PC-9 (cell line): ENCODE results near the gene FBXO30. TPM values are rescaled to one million over a fixed set of nuclear protein-coding genes. Genes with fewer than 3 reads are reported as not detected.

Source experiments
- BruUV-seq: library from RNA; stranded (reverse); fragments of 400-500 nt; replicated peaks from 2 replicates; lab custom pipeline; 2021; lab: Mats Ljungman, UMichigan
- CTCF ChIA-PET: fragments of 300-600 bp; sonication (Branson Sonifier 250); formaldehyde crosslinking; loops from one replicate; lab custom pipeline; 2022; ENCODE audit warnings: antibody characterized with exemption; lab: Charles Lee
- POLR2A ChIA-PET: fragments of 300-600 bp; sonication (Branson Sonifier 250); formaldehyde crosslinking; loops from one replicate; lab custom pipeline; 2022; ENCODE audit warnings: antibody characterized with exemption; ENCODE audit not compliant: unreplicated experiment; lab: Charles Lee
- DNase-seq, 2 experiments: peaks; one replicate each; pipeline versions ENCODE4 v3.0.0 to v3.0.0-alpha.2; 2015 to 2022; ENCODE audit warnings: mixed read lengths in 1 of 2
- H2AFZ ChIP-seq: fragments of 200-600 bp; sonication (generic); 2 replicates; pipeline ENCODE4 v1.8.1; 2017; ENCODE audit warnings: antibody characterized with exemption
- H3F3A ChIP-seq: fragments of 200-600 bp; sonication (generic); 2 replicates; pipeline ENCODE4 v1.8.1; 2017; ENCODE audit warnings: antibody characterized with exemption, mild to moderate bottlenecking, low read depth; ENCODE audit not compliant: insufficient read depth
- H3K27ac ChIP-seq: fragments of 200-600 bp; sonication (generic); 2 replicates; pipeline ENCODE4 v1.6.1; 2016; ENCODE audit warnings: mixed run types
- H3K27me3 ChIP-seq: fragments of 200-600 bp; sonication (generic); 2 replicates; pipeline ENCODE4 v1.6.1; 2016; ENCODE audit warnings: low read depth, mixed run types; ENCODE audit not compliant: insufficient read depth
- H3K36me3 ChIP-seq: fragments of 200-600 bp; sonication (generic); 2 replicates; pipeline ENCODE4 v1.6.1; 2016; ENCODE audit warnings: low read depth, mixed run types
- H3K4me1 ChIP-seq: fragments of 200-600 bp; sonication (generic); replicated peaks from 2 replicates; pipeline ENCODE4 v1.6.1; 2016; ENCODE audit warnings: mixed run types; ENCODE audit not compliant: insufficient read depth
- H3K4me2 ChIP-seq: fragments of 200-600 bp; sonication (generic); 2 replicates; pipeline ENCODE4 v1.6.1; 2017; ENCODE audit warnings: mixed run types
- H3K4me3 ChIP-seq: fragments of 200-600 bp; sonication (generic); 2 replicates; pipeline ENCODE4 v1.6.1; 2016; ENCODE audit warnings: mixed run types
- H3K79me2 ChIP-seq: fragments of 200-600 bp; sonication (generic); 2 replicates; pipeline ENCODE4 v1.6.1; 2017; ENCODE audit warnings: low read depth, mixed run types
- H3K9me2 ChIP-seq: fragments of 200-600 bp; sonication (generic); 2 replicates; pipeline ENCODE4 v1.8.1; 2017; ENCODE audit warnings: mild to moderate bottlenecking; ENCODE audit not compliant: insufficient read depth
- H3K9me3 ChIP-seq: fragments of 200-600 bp; sonication (generic); 2 replicates; pipeline ENCODE4 v1.8.1; 2016; ENCODE audit warnings: low read depth; ENCODE audit not compliant: insufficient read depth
- H4K20me1 ChIP-seq: fragments of 200-600 bp; sonication (generic); 2 replicates; pipeline ENCODE4 v1.8.1; 2017; ENCODE audit not compliant: insufficient read depth
- EZH2 ChIP-seq: fragments of 200-600 bp; sonication (generic); IDR thresholded peaks from 2 replicates; pipeline ENCODE4 v1.8.0; 2017; ENCODE audit warnings: antibody characterized with exemption, low read depth
- intact Hi-C: fragments of 100-400 bp; cut with micrococcal nuclease; formaldehyde crosslinking; loops from one replicate; pipeline ENCODE4 v1.10.0; 2022; ENCODE audit not compliant: unreplicated experiment
- total RNA-seq: library from RNA; stranded (reverse); gene quantifications from 2 replicates; pipeline ENCODE4 v1.2.3, GENCODE V29; 2021
- TF ChIP-seq, protein P1 (sequence below): fragments of 200-600 bp; sonication (generic); conservative IDR thresholded peaks from 2 replicates; pipeline ENCODE4 v1.6.1; 2017; ENCODE audit warnings: mixed run types, antibody characterized with exemption, mild to moderate bottlenecking, moderate library complexity

Gene FBXO30
- total RNA-seq, 1 experiment from 2014 or later = 10.6 TPM

- Histone ChIP-seq H3K9me3 (no peaks in the 10 kb centered on the region), H4K20me1 (no peaks in the 10 kb centered on the region), H3K4me3 (no peak overlapping the region), H3K79me2 (peaks cover 35% of the 10 kb centered on the region), H3K9me2 (no peaks in the 10 kb centered on the region), H3K4me1 (no peaks in the 10 kb centered on the region), H2AFZ (no peak overlapping the region), H3K4me2 (no peak overlapping the region), H3K27ac (no peak overlapping the region), H3F3A (no peaks in the 10 kb centered on the region), H3K27me3 (no peaks in the 10 kb centered on the region), H3K36me3 (peaks cover 18% of the 10 kb centered on the region; the same call in 1 of the 2 replicates)
- no TSS peak for BruUV-seq
- CTCF ChIA-PET = no interaction called here
- intact Hi-C loops = no loop called here
- TF ChIP-seq, protein P1, sequence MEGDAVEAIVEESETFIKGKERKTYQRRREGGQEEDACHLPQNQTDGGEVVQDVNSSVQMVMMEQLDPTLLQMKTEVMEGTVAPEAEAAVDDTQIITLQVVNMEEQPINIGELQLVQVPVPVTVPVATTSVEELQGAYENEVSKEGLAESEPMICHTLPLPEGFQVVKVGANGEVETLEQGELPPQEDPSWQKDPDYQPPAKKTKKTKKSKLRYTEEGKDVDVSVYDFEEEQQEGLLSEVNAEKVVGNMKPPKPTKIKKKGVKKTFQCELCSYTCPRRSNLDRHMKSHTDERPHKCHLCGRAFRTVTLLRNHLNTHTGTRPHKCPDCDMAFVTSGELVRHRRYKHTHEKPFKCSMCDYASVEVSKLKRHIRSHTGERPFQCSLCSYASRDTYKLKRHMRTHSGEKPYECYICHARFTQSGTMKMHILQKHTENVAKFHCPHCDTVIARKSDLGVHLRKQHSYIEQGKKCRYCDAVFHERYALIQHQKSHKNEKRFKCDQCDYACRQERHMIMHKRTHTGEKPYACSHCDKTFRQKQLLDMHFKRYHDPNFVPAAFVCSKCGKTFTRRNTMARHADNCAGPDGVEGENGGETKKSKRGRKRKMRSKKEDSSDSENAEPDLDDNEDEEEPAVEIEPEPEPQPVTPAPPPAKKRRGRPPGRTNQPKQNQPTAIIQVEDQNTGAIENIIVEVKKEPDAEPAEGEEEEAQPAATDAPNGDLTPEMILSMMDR = no peak
- no peak for TF ChIP-seq EZH2
- POLR2A ChIA-PET = no interaction called here
- no peak for DNase-seq
Observed at GRCh38 chr6:145798530-145798929, 16.1 kb downstream of the FBXO30 start.

DNA sequence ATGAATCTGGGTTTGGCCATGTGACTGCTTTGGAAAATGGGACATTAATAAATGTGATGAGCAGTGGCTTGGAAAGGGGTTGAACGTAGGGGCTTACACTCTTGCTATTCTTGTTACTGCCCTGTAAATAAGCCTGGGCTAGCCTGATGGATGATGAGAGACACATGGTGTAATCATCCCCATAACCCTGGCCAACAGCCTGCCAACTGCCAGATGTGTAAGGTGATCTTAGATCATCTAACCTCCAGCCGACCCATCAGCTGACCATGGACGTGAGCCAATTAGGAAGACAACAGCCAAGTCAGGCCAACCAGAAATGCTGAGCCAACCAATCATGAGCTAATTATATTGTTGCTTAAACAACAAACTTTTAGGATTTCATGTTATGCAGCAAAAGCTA lies 25.2 kb downstream of the FBXO30 start:
- peaks cover 18% of the 10 kb centered on the region for H3K9me3 ChIP-seq
- DNase-seq = no peak
- no peak overlapping the region for H2AFZ ChIP-seq
- no peak for TF ChIP-seq EZH2
- TF ChIP-seq, protein P1 = no peak
- BruUV-seq = no TSS peak
- H3K4me2 ChIP-seq = no peak overlapping the region
- no peaks in the 10 kb centered on the region; the same call in 1 of the 2 replicates for H3K36me3 ChIP-seq
- 0 out of 2 replicates have a peak, but pooled peaks cover 2% of the 10 kb centered on the region for H3K79me2 ChIP-seq
- H3K27ac ChIP-seq = no peak overlapping the region
- H4K20me1 ChIP-seq = no peaks in the 10 kb centered on the region
- no peak overlapping the region for H3K4me3 ChIP-seq
- H3F3A ChIP-seq = no peaks in the 10 kb centered on the region
- intact Hi-C loops = no loop called here
- no peaks in the 10 kb centered on the region for H3K9me2 ChIP-seq
- H3K27me3 ChIP-seq = no peaks in the 10 kb centered on the region
- ChIA-PET POLR2A (interaction anchor here (0.6 kb wide), 1 partner anchor 254 kb away, joined by 3 read pairs; no protein-coding TSS in a partner anchor), CTCF (no interaction called here)
- H3K4me1 ChIP-seq = no peaks in the 10 kb centered on the region

DNA sequence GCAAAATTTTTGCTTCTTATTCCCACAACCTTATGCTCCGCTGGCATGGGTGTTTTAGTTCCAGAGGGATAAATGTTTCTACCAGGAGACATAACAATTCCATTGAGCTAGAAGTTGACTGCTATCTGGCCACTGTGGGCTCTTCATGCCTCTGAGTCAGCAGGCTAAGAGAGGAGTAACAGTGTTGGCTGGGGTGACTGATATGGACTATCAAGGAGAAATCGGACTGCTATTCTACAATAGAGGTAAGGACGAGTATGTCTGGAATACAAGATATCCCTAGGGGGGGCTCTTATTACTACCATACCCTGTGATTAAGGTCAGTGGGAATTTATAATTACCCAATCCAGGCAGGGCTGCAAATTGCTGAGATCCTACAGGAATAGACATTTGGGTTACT lies 26.9 kb downstream of the FBXO30 start:
- Histone ChIP-seq H3K79me2 (no peaks in the 10 kb centered on the region), H3K27ac (no peak overlapping the region), H3K9me3 (peaks cover 18% of the 10 kb centered on the region), H4K20me1 (no peaks in the 10 kb centered on the region), H3K4me1 (no peaks in the 10 kb centered on the region), H3K4me2 (no peak overlapping the region), H3F3A (no peaks in the 10 kb centered on the region), H2AFZ (no peak overlapping the region), H3K9me2 (no peaks in the 10 kb centered on the region), H3K27me3 (no peaks in the 10 kb centered on the region), H3K4me3 (no peak overlapping the region), H3K36me3 (no peaks in the 10 kb centered on the region; the same call in 1 of the 2 replicates)
- ChIA-PET POLR2A (no interaction called here), CTCF (no interaction called here)
- no TSS peak for BruUV-seq
- no peak for TF ChIP-seq EZH2
- TF ChIP-seq, protein P1 = no peak
- intact Hi-C loops = no loop called here
- DNase-seq = no peak
